ENCODE data around the gene CTBP2.
A peak's percentile ranks its signal among the peaks of the same experiment; 100 is the strongest.

CTBP2 gene

DNA sequence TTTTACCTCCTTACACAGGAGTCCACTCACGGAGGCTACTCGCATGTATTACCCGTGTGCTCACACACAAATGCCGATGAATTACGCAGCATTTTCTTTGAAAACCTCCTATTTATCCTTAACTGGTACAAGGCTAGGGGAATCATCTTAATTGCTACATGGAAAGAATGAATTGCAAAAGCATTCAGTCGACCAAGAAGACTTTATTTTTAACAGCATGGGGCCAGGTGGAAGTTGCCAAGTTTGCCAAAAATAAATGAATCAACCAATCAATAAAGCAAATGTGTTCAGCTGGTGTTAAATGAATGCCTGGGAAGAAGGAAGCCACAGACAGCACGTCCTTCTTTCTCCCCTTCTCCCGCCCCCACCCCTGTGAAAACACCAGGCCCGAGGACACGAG is 55.8 kb downstream of the CTBP2 start:
- DNase-seq, result no peak

DNA sequence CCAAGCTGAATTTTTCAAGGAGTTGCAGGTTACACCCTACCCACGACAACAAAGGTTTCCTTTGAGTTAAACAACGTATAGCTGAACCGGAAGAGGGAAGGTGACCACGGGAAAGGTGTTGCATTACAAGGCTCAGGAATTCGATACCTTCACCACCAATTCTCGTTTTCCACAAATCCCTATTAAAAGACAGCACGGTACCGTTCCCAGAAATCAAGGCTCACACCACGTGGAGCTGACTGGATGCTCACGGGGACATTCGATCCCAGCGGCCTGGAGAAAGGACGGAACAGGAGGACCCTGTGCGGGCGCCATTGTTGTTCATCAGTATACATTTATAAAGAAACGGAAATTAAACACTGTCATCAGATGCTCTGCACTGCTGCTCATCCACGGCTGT is 56.4 kb downstream of the CTBP2 start:
- no peak for DNase-seq

DNA sequence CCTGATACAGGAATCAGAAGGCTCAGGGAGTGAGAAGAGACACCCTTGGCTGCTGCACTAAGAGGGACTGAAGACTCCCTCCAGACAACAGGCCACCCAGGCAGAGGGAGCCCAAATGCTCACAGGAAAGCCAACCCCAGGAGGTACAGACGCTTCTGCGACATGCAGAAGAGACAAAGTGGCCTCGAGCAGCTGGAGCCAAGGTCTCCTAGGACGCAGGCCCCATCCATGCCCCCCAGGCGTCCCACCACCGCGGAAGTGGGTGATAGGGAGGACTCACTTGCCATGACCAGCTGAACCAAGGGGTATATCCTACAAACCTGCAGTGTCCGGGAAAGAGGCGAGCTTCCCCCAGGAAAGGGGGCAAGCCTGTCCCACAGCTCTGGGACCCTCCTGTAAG is 56.9 kb downstream of the CTBP2 start:
- DNase-seq, result no peak

DNA sequence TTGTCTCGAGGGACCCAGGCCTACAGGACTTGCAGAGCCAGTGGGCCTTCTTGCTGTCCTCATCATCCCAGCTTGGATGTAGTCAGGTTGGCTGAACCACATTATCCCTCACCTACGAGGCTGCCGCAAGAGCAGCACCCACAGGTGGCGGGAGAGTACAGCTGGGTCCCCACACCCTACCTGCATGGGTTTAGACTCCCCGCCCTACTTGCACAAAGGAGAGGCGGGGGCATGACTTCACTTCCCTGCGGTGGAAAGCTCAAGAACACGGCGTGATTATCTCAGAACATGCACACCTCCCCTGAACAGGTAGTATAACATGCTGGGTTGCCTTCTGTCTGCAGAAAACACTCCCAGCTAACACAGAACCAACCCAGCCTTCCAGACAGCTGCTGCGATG is 57.5 kb downstream of the CTBP2 start:
- DNase-seq, result no peak

DNA sequence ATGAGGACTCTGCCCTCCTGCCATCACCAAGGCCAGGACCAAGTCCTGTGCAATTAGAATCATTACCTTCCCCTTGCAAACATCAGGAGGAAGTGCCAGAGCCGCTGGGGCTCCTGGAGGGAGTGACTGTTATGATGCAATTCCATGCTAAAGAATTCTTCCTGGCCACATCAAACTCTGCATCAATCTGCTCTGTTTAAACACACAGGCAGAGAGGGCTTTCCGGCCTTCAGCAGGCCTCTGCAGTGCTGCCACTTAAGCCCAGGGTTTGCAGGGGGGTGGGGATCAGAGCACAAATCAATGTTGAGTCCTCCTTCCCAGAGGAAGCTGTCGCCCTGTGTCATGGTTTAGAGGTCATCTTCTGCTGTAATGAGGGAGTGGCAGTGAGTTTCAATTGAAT is 58.1 kb downstream of the CTBP2 start:
- peak; percentile 82 for DNase-seq

DNA sequence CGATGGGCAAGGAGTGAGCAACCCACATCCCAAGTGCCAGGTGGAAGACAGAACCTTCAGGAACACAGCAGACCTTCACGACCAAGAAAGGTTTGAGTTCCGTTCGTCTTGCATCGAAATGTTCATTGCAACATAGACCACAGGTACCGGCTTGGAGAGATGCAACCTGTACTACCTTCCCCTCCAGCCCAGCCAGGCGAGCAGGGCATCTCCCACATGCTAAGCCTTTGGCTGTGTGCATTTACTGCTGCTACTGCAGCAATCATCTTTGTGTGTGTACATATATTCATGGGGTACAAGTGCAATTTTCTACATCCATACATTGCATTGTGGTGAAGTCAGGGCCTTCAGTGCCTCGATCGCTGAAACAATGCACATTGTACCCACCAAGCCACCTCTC is 58.8 kb downstream of the CTBP2 start:
- no peak for DNase-seq

DNA sequence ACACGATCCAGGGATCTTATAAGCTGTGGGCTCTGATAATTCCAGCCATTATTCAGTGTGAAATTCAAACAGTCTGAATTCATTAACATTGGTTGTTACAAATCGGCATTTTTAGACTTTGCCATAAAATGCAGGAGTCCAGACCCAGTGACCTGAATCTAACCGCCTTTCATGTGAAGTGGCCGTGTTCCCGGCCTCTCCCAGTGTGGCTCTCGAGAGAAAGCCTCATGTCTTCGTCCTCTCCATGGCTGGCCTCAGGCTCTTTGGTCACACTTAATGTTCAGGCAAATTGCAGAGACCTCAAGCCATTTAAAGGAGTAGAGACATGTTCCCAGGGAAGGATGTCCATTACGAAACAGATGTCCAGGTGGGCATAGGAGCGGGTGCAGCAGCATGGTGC is 59.3 kb downstream of the CTBP2 start:
- no peak for DNase-seq

DNA sequence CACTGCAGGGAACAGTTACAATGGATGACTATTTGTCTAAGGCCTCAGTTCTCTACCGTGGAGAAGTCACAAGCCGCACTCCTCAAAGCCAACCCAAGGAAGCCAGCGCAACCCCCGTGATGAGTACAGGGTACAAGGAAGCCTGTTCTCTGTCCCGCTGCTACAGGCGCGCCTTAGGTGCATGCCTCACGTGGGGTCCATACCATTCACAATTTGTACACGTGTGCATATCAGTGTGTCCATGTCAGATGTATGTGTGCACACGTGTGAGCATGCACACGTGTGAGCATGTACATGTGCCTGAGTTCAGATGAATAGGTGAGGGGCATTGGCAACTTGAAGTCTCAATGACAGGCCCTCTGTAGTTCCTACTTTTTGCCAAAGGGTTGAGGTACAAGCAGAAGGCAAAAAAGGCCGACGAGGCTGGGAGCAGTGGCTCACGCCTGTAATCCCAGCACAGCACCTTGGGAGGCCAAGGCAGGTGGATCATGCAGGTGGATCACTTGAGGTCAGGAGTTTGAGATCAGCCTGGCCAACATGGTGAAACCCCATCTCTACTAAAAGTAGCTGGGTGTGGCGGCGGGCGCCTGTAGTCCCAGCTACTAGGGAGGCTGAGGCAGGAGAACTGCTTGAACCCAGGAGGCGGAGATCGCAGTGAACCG is 62.8 kb downstream of the CTBP2 start:
- DNase-seq, result no peak

DNA sequence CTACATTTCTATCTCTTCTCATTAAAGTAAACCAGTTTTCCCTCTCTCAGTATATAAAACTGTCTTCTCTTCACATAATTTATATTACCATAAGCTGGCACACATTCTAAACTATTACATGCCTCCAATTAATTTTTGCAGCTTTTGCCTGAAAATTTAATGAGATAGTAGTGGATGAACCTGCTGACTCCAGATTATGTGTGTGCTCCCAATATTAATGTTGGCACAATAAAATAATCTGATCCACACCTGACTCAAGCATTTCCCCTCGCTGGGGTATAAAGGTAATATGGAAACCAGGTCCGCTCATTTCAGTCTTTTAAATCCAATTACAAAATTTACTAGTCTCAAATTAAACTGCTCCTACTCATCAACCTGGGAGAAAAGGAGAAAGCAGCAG is 63.4 kb downstream of the CTBP2 start:
- no peak for DNase-seq

DNA sequence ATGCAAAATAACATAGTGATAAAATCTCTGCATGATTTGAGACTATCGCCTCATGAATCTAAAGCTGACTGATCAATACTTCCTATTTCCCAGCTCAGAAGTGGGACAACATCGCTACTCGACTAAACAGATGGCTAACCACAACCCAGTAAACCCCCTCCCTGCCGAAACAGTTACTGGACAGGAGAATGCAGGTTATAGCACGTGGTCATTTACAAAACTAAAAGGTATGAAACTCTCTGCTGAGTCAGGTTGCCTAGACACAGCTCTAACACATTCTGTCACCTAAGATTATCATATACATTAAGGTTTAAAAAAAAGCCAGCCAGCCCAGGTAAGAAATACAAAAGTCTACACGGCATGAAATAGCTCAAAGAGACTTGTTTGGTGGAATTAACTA is 64.0 kb downstream of the CTBP2 start:
- DNase-seq, result no peak

DNA sequence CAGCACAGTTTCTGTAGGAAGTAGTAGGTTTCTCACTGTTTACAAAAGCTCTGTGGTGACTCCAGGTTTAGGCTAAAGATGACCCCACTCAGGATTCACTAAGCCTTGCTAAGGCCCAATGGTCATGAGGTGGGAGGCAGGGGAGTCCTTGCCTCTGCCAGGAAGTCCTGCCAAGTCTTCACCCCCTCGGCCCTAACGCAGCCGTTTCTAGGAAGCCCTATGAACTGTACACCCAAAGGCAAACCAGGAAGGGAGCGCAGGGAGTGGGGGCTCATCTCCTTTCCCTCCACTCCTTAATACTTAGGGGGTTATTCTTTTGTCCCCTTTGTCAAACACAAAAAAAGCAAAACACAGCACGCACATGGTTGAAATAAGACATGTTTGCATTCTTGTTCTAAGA is 64.6 kb downstream of the CTBP2 start:
- DNase-seq, result no peak

DNA sequence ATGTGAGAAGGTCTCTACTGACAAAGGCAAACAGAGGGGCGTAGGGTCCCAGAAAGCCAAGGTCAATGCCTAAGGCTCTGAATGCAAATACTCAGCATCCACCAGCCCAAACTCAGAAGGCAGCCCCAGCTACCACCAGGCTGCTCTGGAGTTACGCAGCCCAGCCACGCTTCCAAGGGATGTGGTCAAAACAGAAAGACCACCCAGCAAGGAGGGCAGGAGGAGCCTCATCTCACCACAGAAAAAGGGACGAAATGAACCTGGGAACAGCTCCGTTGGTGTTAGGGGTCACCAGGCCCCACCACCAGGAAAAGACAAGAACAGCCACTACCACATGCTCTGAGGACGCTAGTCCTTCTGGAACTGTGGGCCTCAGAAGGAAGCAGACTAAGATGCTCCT is 65.1 kb downstream of the CTBP2 start:
- DNase-seq, result no peak

DNA sequence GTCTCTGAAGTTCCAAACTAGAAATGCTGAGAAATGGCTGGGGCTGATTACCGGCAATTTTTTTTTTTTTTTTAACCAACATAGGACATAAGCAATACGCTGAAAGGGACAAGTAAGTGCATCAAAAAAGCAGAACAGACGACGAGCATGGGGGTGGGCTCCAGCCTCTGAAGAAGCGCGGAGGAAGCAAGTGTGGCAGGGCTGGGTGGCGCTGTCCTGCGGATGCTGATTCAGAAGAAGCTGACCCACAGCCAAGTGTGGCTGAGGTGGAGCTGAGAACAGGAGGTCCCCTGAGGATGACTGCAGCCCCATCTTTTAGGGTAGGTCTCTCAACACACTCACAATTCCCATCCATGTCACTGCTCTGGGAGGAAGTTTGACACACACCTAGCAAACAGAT is 65.6 kb downstream of the CTBP2 start:
- no peak for DNase-seq

DNA sequence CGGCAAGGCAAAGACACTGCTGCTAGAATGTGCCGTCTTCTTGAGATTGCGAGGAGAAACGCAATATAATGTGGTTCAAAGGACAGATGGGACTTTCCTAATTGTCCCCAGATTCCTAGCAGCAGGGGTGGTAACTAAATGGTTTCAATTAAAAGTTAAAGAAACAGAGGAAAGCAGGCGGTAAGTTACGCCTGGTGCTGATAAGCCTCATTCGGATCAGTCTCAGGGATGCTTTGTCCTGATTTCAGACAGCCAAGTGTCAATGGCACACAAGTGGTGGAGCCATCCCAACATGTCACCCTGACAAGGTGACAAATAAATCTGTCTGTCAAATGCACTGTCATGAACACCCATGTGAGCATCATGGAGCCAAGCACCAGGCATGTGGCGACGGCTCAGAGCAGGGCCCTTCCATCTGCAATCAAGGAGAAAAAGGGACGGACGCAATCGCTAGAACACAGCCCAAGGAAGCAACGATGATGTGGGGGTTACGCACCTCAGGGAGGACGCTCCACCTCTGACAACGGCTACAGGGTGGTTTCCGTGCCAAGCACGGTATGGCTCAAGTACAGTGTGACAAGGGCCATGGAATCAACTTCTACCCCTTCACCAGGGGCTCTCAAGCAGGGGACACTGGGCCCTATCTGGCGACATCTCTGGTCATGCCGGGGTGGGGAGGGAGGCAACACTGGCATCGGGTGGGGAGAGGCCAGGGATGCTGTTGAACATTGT is 66.2 kb downstream of the CTBP2 start:
- no peak for DNase-seq

DNA sequence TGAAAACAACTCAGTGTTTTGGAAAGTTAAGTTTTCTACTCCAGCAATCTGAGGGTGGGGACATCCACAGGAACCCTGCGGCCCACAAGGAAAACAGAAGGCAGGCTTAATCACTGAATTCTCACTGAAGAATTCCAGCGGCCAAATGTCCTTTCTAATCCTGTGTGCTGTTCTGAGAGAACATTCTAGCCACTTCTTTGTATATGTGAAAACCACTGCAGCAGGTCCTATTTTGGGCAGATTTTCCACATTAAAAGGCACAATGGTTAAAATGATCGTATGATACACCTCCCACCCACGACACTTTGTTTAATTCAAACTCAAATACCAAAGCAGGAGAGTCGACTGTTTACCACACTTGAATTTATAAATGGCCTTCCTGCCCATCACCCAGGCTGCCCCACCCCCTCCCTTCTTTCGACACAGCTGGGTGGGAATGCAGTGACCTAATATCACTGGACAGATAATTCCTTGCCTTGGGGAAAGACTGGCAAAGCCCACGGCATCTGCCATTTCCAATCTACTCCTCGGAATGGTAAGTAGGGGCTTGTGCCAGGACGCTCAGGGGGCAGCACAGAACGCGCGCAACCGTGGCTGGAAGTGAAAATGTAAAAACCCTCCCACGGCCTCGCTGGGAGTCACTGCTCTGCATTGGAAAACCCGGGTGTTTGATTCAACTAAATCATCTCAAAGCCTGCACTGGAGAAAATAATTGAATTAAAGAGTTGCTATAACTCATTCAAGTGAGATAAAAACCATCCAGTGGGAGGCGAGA is 67.0 kb downstream of the CTBP2 start:
- DNase-seq, result peak; percentile 50

DNA sequence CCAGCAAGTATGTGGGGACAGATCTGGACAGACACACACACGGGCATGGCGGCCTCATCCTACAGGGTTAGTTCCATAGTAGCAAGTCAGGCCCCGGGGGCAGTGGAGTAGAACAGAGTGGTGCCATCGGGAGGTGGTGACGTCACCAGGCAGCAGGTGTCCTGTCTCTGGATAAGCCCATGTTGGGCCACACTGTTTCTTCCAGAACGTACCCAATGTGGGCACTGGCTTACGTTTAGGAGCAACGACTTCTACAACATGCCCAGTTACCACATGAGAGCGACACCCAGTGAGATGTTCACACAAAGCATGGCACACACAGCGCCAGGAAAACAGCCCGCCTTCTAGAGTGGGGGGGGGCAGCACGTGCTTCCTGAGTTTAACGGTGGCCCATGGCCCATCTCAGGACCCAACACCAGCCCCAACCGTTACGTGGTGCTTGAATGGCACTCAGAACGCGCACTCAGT is 67.8 kb downstream of the CTBP2 start:
- DNase-seq, result no peak

DNA sequence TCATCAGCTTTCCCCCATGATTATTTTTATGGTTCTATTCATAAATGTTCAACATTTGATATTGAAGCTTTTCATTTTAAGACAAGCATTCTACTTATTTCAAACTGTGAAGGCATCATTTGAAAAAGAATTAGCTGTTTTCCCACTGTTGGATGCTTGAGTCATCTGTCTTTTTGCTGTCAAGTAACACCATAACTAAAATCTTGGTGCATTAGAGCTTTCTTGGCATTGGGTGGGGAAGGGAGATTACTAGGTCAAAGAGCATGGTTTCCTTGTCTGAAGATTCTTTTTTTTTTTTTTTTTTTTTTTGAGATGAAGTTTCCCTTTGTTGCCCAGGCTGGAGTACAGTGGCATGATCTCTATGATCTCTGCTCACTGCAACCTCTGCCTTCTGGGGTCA is 68.5 kb downstream of the CTBP2 start:
- DNase-seq, result no peak

DNA sequence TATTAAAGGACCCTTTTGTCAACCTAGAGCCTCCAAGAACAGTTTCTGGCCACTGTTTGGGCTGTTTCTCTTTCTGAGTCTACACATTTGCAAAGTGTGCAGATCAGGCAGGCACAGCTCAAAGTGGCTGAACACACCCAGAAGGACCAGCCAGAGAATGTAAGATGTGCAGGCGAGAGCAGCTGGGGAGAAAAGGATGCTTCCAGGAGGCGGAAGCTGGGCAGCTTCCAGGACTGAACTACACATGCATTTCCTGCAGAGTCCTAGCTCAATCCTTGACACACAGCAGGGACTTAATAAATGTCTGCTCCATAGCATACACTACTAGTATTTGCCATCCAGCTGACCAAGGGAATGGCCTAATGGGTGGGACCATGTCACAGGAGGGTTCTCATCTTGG is 70.9 kb downstream of the CTBP2 start:
- DNase-seq, result no peak

DNA sequence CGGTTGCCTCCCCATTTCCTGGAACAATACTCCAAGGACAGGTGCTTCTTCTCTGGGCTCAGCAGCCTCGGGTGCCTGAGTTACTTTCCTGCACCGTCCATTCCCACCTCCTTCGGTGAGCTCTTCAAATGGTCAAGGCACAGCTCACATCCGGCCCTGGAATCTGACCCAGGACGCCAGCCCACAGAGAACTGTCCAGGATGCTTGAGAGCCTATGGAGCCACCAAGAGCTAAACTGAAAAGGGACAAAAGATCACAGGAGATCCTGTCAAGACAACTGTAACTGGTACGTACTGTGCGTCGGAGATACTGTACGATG is 72.5 kb downstream of the CTBP2 start:
- no peak for DNase-seq

DNA sequence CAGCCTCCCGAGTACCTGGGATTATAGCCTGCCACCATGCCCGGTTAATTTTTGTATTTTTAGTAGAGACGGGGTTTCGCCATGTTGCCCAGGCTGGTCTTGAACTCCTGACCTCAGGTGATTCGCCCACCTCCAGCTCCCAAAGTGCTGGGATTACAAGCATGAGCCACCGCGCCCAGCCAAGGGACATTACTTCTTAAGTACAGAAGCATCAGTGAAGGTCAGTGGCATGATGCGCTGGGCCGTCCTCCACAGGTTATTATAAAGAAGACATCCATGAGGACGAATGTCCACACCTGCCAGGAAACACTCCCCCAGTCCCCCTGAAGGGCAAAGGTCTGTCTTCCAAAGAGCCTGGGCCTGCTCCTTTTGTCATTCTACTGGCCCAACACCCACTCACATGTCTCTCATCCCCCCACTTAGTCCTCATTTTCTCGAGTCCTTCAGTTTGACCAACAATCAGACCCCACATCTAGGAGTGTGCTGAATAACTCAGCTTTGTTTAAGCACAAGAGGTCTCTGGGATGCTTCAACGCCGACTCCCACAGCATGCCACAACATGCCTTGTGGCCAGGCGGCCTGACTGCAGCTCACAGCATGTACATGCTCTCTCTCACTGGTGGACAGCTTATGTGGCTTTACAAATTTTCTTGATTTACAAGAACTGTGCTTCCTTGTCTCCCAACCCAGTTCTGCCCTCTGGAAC is 73.0 kb downstream of the CTBP2 start:
- DNase-seq, result no peak

DNA sequence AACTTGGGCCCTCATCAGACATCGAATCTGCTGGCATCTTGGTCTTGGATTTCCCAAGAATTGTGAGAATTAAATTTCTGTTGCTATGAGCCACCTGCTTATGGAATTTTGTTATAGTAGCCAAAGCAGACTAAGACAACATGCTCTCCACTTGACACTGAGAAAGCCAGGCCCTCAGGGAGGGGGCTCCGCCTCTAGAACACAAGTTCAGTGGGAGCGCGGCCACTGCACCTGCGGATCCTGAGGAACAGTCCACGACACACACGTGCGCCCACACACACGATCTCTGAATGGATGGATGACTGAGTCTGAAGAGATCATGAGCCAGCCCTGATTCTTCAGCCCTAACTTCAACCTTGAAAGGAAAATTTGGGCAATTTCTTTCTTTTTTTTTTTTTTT is 73.7 kb downstream of the CTBP2 start:
- no peak for DNase-seq

DNA sequence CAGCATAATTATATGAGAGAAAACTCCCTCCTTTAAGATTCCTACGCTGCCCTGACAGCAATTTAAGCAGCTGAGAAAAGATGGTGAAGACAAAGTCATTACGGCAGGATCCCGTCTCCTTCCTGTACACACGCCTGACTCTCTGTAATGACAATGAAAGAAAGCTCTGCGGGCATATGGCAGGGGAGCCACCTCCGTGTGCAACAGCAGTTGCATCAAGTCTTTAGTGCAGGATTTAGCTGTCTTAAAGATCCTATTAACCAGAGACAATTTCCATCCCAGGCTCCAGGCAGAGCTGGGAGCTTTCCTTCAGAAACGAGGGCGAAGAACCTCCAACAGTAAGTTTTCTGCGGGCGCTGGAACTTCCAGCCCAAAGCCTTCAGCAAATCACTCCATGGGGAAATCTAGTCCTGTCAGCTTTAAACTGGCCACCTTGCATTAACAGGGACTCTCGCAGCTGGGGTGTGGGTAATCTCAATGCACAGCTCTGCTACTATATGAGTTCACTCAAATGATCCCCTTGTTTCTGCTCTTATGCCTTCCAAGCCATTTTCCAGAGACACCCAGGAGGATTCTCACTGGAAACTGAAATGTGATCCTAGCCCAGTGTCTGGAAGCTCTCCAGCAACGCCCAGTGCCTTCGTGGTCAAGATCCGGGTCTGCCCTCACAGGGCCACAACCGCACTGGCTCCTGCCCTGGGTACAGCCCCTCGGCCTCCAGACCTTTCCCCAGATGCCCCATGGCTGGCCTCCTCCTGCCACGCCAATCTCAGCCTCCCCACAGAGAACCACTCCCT is 74.9 kb downstream of the CTBP2 start:
- DNase-seq, result no peak
